Neural cell (in vitro differentiated cells): ENCODE results near the gene BMPR1A.

Experiments used
- CTCF ChIP-seq: fragments of 450-650 bp; IDR thresholded peaks from 2 replicates; pipeline ENCODE4 v1.5.1; 2014; ENCODE audit warnings: antibody characterized with exemption, mild to moderate bottlenecking, moderate library complexity; ENCODE audit not compliant: poor library complexity, severe bottlenecking
- EP300 ChIP-seq: fragments of 450-650 bp; conservative IDR thresholded peaks from 2 replicates; pipeline ENCODE4 v1.6.1; 2014; ENCODE audit warnings: antibody characterized with exemption, mild to moderate bottlenecking, moderate library complexity; ENCODE audit not compliant: poor library complexity, severe bottlenecking
- POLR2AphosphoS5 ChIP-seq: IDR thresholded peaks from 2 replicates; pipeline ENCODE4 v1.6.1; 2012
- RAD21 ChIP-seq: fragments of 450-650 bp; conservative IDR thresholded peaks from 2 replicates; pipeline ENCODE4 v1.6.1; 2014; ENCODE audit warnings: antibody characterized with exemption, mild to moderate bottlenecking, moderate library complexity
- REST ChIP-seq: IDR thresholded peaks from 2 replicates; pipeline ENCODE4 v1.6.1; 2012; ENCODE audit warnings: borderline replicate concordance
- TAF1 ChIP-seq: IDR thresholded peaks from 2 replicates; pipeline ENCODE4 v1.6.1; 2012; ENCODE audit warnings: low read depth

GRCh38 chr10:86889997-86890396, 133.6 kb downstream of the BMPR1A start:
- TF ChIP-seq TAF1, result no peak
- TF ChIP-seq POLR2AphosphoS5, result no peak
- no peak for TF ChIP-seq EP300
- no peak for TF ChIP-seq CTCF
- TF ChIP-seq REST, result no peak
- TF ChIP-seq RAD21, result no peak
